Stimulated activated CD4-positive, alpha-beta T cell treated with anti-CD3 and anti-CD28 coated beads, TNF-alpha, amount 100 ng/mL, for 4 hours (primary cell): ENCODE data around the gene CNDP1.

Experiments used
- DNase-seq, 3 experiments: peaks; one replicate each; pipeline ENCODE4 v3.0.0-alpha.2; 2020; ENCODE audit warnings: low read depth in 3 of 3

Gene CNDP1

DNA sequence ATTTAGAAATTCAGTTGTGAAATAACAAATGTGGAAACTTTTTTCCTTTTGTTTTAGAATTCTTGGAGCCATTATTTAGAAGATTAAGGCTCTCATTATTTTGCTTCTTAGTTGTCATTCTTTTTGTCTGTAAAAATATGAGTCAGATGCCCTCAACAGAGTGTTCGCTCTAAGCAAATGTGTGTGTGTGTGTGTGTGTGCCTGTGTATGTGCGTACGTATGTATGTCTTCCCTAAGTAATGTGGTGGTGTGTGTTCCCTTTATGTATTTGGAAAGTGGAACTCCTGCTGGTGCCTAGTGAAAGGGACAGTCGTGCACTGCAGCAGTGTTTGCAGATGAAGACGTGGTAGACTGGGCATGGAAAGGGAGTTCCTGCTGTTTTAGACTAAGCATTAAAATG is 90.9 kb downstream of the CNDP1 start:
- DNase-seq = no peak

DNA sequence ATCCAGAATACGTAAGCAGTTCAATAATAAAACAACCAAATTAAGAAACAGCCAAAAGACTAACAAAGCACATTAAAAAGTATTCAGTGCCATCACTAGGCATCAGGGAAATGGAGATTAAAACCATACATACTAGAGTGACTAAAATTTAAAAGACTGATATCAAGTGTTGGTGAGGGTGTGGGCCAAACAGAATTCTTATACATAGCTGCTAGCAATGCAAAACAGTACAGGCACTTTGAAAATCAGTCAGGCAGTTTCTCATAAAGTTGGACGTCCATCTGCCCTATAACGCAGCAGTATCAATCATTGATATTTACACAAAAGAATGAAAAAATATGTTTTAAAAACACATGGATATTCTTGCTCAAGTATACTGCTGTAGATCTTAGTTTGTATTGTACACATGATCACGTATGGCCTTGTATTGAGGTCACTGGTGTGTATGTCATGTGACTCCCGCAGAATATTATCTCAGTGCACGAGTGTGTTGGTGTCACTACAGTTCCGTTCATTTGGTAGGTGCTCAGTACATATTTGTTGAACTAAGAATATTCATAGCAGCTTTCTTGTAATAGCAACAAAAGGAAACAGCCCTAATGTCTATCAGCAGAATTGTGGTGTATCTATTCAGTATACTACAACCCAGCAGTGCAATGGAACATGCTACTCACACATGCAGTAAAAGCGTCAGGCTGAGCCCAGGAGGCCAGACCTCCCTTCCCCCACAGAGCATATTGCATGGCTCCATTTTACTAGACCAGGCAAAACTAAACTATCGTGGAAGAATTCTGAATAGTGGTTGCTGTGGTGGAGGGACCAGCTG is 92.0 kb downstream of the CNDP1 start:
- no peak for DNase-seq

DNA sequence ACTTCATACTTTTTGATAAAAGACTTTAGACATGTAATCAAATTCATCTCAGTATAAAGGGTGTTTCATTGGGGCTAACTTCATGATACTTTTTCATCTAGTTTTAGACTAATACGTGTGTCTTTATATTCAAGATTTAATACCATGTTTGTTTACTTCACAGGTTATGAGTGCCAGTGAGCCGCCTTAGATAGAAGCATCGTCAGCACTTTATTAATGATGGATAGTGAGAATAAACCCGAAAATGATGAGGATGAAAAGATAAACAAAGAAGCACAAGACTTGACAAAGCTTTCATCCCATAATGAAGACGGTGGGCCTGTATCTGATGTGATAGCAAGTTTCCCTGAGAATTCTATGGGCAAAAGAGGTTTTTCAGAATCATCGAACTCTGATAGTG is 96.5 kb downstream of the CNDP1 start:
- no peak for DNase-seq

DNA sequence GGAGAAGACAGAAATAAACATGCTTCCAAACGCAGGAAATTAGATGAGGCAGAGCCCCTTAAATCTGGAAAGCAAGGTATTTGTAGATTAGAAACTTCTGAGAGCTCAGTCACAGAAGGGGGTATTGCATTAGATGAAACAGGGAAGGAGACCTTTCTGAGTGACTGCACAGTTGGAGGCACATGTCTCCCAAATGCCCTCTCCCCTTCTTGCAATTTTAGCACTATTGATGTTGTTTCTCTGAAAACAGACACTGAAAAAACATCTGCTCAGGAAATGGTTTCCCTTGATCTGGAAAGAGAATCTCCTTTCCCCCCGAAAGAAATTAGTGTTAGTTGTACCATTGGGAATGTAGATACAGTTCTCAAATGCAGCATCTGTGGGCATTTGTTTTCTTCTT is 96.9 kb downstream of the CNDP1 start:
- DNase-seq = no peak

DNA sequence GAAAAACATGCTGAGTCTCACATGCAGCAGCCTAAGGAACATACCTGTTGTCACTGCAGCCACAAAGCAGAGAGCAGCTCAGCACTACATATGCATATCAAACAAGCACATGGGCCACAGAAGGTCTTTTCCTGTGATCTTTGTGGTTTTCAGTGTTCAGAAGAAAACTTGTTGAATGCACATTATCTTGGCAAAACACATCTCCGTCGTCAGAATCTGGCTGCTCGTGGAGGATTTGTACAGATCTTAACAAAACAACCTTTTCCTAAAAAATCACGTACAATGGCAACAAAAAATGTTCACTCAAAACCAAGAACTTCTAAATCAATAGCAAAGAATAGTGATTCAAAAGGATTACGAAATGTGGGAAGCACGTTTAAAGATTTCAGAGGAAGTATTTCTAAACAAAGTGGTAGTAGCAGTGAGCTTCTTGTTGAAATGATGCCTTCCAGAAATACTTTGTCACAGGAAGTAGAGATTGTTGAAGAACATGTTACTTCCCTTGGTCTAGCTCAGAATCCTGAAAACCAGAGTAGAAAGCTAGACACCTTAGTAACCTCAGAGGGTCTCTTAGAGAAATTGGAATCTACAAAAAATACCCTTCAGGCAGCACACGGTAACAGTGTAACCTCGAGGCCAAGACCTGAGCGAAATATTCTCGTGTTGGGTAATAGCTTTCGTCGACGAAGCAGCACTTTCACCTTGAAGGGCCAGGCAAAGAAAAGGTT is 97.5 kb downstream of the CNDP1 start:
- no peak for DNase-seq

DNA sequence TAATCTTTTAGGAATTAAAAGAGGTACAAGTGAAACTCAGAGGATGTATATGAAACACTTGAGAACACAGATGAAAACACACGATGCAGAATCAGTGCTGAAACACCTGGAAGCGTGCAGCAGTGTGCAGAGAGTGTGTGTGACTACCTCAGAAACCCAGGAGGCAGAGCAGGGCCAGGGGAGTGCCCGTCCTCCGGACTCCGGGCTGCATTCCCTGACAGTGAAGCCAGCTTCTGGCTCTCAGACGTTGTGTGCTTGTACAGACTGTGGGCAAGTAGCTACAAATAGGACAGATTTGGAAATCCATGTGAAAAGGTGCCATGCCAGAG is 98.0 kb downstream of the CNDP1 start:
- no peak for DNase-seq

DNA sequence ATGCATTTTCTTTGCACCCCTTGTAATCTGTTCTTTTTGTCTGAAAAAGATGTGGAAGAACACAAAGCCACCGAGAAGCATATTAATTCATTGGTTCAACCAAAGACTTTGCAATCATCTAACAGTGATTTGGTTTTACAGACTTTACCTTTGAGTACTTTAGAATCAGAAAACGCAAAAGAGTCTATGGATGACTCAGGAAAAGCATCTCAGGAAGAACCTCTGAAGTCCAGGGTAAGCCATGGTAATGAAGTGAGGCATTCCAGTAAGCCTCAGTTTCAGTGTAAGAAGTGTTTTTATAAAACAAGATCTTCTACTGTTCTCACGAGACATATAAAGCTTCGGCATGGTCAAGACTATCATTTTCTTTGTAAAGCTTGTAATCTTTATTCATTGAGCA is 98.6 kb downstream of the CNDP1 start:
- no peak for DNase-seq

DNA sequence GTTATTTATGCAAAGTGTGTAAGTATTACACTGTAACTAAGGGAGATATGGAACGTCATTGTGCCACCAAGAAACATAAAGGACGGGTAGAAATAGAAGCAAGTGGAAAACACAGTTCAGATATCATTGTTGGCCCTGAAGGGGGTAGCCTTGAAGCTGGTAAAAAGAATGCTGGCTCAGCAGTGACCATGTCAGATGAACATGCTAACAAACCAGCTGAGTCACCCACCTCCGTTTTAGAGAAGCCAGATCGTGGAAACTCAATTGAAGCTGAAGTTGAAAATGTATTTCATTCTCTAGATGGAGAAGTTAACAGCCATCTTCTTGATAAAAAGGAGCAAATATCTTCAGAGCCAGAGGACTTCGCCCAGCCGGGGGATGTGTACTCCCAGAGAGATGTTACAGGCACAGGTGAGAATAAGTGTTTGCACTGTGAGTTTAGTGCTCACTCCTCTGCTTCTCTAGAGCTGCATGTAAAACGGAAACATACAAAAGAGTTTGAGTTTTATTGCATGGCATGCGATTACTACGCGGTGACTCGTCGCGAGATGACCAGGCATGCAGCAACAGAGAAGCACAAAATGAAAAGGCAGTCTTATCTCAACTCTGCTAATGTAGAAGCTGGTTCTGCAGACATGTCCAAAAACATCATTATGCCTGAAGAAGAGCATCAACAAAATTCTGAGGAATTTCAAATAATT is 99.5 kb downstream of the CNDP1 start:
- DNase-seq = no peak

DNA sequence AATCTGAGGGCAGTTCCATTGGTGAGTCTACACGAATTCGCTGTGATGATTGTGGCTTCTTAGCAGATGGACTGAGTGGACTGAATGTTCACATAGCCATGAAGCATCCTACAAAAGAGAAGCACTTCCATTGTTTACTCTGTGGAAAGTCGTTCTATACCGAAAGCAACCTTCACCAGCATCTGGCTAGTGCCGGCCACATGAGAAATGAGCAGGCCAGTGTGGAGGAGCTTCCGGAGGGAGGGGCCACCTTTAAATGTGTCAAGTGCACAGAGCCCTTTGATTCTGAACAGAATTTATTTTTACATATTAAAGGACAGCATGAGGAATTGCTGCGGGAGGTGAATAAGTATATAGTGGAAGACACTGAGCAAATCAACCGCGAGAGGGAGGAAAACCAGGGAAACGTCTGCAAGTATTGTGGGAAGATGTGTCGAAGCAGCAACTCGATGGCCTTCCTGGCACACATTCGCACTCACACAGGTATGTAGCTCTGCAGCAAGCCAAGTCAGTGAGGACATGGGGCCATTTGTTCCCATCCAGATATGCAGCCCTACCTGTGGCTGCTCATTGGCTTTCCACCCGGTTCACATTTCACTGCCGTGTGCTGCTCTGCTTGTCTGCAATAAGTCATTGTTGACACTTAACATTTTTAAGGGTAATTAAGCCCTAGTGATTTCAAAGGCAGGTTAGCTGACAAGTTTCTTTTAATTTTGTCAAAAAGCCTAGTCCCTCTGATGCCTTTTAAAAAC is 101.1 kb downstream of the CNDP1 start:
- DNase-seq = no peak
